Measurements from ENCODE around the gene ARFGAP1.

ARFGAP1 gene

DNA sequence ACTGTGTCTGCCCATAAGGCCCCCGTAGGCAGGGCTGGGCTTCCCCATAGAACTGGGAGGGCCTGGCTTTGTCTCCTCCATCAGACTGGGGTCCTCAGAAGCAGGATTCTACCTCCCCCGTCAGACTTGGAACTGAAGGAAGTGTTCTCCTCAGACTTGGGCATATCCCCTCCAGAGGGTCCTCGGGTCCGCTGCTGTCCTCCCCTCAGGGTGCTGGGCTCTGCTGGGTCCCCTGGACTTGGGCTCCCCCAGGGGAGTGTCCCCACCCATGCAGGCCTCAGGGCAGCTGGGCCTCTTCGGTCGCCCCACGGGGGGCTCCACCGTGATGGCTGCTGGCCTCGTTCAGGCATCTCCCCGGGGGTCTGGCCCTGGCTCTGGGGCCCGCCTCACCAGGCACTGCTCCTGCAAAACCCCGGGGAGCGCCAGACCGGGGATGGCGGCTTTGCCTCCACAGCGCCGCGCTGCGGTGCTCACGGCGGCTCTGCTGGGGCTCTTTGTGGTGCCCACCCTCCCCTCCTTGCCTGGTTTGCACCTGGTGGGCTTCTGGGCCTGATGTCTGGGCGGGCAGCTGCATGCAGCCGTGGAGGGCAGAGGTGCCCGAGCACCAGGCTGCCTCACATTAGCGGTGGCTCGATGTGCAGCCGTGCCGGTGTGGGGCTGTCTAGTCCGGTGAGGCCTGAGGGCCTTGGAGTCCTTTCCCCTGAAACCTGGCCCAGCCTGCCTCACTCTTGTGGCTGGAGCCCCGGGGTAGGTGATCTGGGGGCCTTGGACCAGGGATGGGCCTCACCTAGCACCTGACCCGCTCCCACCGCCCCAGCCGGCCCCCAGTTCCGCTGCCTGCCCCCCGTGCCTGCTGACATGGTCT lies 34.3 kb downstream of the ARFGAP1 start:
- FAIRE-seq (no peak), DNase-seq (ENCODE audit: low spot score) (no peak)

DNA sequence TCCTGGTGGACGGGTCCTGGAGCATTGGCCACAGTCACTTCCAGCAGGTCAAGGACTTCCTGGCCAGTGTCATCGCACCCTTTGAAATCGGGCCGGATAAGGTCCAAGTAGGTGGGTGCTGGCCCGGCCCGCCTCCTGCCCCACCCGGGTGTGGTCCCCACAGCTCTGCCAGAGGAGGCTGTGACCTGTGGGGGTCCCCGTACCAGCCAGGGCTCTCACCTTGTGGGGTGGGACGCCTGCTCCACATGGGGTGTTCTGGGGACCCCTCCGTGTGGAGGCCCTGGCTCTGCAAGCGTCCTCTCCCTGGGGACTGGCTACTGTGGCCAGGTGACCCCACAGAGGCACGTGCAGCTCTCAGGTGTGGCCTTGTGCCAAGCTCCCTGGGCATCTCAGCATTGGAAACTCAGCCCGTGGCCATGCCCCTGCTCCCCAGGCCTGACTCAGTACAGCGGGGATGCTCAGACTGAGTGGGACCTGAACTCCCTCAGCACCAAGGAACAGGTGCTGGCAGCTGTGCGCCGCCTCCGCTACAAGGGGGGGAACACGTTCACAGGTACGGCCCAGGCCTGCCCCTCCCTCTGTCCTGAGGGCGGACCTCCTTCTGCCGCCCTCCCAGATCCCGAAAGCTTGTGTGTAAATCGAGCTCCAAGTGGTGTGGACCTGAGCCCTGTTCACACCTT lies 35.1 kb downstream of the ARFGAP1 start:
- FAIRE-seq (no peak), DNase-seq (ENCODE audit: low spot score) (no peak)

DNA sequence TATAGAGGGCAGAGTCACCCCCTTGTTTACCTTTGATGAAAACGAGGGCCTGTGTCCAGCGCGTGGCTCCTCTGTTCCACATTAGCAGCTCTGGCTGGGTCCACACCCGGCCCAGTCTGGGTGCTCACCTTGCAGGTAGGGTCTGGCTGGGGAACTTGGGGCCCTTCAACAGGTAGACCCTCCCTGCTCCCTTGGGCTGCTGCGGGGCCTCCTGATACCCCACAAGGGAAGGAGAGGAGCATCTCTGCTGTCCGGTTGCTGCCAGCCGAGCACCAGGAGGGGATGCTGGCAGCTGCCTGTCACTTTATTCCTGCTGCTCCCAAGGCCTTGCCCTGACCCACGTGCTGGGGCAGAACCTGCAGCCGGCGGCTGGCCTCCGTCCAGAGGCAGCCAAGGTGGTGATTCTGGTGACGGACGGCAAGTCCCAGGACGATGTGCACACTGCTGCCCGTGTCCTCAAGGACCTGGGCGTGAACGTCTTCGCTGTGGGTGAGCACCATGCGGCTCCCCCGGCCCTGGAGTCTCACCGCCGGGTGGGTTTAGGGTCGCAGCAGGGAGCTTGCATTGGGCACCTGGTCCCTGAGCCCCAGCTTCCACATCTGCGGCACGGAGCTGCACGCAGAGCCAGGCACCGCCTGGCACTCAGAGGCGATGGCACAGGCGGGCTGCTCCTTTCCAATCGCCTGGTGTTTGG lies 35.8 kb downstream of the ARFGAP1 start:
- DNase-seq (ENCODE audit: low spot score) (no peak), FAIRE-seq (no peak)

DNA sequence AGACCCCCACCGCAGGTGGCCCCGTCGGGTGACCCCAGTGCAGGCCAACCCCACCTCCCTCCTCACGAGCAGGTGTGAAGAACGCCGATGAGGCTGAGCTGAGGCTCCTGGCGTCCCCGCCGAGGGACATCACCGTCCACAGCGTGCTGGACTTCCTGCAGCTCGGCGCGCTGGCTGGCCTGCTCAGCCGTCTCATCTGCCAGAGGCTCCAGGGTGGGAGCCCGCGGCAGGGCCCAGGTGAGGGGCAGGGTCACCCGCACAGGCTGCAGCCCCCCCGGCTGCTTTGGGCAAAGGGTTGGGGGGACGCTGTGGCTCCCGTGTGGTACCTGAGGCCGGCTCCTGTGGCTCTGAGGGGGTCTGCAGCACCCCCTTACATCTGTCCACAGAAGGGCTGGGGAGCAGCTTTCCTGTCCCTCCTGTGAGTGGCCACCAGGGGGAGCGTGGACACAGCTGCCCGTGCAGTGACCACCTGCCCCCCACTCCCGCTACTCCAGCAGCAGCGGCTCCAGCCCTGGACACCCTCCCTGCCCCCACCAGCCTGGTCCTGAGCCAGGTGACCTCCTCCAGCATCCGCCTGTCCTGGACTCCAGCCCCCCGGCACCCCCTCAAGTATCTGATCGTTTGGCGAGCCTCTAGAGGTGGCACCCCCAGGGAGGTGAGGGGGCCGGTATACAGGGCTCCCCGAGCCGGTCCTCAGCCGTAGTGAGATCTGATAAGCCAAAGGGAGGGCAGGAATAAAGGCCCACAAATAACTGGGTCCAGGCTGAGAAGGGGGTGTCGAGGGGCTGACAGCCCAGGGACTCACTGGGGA lies 36.9 kb downstream of the ARFGAP1 start:
- FAIRE-seq = no peak
- DNase-seq (ENCODE audit: low spot score) = peak; percentile 31

DNA sequence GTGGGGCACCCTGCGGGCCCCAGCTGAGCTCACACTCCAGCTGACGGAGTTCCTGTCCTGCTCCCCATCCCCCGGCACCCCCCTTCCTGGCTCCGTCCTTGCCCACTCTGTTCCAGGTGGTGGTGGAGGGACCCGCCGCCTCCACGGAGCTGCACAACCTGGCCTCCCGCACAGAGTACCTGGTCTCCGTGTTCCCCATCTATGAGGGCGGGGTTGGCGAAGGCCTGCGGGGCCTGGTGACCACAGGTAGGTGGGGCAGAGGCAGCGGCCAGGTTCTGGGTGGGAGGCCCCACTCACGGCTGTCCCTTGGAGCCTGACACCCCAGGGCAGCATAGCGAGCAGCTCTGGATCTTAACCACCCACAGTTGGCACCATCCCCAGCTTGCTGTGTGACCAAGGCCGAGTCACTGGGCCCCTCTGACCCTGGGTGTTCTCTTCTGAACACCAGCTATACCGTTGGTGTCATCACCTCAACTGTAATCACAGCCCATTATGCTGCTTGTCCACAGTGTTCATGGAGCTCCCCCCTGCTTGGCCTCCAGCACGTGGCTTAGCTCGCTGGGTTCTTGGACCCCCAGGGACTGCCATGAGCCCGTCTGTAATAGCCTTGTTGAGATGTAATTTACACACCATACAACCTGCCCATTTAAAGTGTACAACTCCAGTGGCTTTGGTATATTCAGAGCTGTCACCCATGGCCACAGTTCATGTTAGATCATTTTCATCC lies 37.8 kb downstream of the ARFGAP1 start:
- no peak for DNase-seq (ENCODE audit: low spot score)
- no peak for FAIRE-seq

DNA sequence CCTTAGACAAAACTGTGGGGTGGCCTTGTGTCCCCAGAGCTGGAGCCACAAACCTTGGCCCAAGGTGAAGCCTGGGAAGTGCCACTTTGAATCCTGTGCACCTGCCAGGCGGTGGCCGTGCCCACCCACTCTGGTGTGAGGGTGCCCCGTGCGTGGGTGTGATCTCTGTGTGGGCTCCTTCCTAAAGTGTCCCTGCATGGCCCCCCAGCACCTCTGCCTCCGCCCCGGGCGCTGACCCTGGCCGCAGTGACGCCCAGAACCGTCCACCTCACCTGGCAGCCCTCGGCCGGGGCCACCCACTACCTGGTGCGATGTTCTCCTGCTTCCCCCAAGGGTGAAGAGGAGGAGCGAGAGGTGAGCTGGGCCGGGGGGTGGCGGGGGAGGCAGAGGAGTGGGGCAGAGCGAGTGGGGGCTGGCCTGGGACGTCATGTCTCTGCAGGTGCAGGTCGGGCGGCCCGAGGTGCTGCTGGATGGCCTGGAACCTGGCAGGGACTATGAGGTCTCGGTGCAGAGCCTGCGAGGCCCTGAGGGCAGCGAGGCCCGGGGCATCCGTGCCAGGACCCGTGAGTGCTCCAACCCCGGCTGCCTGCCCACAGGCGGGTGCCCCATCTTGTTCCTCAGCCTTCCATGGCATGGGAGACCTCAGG lies 38.7 kb downstream of the ARFGAP1 start:
- FAIRE-seq (no peak), DNase-seq (ENCODE audit: low spot score) (no peak)

DNA sequence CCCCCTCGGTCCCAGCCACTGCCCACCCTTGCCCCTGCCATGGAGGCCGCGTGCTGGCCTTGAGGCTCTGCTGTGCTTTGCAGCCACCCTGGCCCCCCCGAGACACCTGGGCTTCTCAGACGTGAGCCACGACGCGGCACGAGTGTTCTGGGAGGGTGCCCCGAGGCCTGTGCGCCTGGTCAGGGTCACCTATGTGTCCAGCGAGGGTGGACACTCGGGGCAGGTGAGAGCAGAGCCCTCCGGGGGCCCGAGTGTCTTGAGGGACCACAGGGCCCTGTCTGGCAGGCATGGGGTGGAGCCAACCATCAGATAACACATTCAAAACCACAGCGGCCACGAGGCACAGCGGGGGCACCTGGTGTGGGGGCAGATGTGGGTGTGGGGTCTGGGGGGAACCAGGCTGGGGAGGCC lies 39.2 kb downstream of the ARFGAP1 start:
- FAIRE-seq (no peak), DNase-seq (ENCODE audit: low spot score) (no peak)

DNA sequence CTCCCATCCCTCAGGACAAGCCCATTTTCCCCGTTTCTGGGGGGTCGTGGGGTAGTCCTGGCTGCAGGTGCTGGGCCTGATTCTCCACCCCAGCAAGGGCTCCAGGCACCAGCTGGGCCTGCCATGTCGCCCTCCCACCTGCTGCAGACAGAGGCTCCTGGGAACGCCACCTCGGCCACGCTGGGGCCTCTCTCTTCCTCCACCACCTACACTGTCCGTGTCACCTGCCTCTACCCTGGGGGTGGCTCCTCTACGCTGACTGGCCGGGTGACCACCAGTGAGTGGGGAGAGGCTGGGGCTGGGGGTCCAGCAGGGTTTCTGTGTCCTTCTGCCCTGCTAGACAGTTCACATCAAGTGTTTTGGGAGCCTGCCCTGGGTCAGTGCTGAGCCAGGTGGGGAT lies 39.7 kb downstream of the ARFGAP1 start:
- DNase-seq (ENCODE audit: low spot score) = no peak
- FAIRE-seq = no peak

DNA sequence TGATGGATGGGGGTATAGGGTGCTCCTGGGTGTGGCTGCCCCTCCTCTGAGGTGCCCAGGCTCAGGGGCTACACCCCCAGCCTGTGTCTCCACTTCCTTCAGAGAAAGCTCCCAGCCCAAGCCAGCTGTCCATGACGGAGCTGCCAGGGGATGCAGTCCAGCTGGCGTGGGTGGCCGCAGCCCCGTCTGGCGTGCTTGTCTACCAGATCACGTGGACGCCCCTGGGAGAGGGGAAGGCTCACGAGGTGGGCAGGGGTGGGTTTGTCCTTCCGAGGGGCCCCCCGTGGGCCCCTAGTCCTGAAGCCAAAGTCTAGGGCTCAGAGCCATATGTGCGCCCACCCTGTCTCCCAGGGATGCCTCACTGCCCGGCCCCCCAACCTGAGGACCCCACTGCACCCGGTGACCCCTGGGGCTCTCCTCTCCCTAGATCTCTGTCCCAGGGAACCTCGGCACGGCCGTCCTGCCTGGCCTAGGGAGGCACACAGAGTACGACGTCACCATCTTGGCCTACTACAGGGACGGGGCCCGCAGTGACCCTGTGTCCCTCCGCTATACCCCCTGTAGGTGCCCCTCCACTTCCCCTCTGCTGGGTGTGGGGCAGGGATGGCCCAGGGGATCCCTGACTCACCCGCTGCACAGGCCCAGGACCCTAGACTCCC lies 40.2 kb downstream of the ARFGAP1 start:
- FAIRE-seq = no peak

DNA sequence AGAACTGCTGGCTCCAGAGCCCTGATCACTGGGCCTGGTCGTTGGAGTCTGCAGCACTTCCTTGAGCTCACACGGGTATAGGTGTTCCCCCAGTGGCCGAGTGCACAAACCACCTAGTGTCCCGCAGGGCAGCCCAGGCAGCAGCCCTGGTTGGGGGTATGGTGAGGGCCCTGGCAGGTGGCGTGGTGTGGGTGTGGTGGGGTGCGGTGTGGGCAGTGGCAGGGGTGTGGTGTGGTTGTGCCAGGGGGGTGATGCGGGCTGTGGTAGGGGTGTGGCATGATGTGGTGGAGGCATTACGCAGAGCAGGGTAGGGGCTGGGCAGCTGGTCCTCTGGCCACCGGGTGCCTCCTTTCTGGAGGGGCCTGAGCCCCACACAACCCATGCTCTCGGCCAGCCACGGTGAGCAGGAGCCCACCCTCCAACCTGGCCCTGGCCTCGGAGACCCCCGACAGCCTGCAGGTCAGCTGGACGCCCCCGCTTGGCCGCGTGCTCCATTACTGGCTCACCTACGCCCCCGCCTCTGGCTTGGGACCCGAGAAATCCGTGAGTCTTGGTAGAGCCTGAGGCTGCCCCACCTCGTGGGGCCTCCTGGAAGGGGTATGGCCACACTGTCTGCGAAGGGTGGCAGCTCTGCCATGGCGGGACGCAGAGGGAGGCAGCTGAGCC lies 40.9 kb downstream of the ARFGAP1 start:
- no peak for FAIRE-seq
- no peak for DNase-seq (ENCODE audit: low spot score)

More for the DNA sequence above, 40.2 kb downstream of the ARFGAP1 start:
- no peak for DNase-seq (ENCODE audit: low spot score)

DNA sequence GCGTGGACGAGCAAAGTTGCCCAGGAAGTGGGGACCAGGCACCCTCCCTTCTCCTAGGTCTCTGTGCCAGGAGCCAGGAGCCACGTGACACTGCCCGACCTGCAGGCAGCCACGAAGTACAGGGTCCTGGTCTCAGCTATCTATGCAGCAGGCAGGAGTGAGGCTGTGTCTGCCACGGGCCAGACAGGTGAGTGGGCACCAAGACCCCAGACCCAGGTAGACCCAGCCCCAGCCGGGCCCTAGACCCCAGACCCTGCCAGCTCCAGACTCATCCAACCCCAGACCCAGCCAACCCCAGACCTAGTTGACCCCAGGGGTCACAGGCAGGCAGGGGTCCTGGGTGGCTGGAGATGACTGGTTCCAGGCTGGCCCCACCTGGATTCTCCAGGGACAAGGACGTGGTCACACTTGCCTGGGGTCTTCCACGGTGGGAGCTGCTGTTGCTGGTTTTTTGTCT lies 41.4 kb downstream of the ARFGAP1 start:
- FAIRE-seq (no peak), DNase-seq (ENCODE audit: low spot score) (no peak)

DNA sequence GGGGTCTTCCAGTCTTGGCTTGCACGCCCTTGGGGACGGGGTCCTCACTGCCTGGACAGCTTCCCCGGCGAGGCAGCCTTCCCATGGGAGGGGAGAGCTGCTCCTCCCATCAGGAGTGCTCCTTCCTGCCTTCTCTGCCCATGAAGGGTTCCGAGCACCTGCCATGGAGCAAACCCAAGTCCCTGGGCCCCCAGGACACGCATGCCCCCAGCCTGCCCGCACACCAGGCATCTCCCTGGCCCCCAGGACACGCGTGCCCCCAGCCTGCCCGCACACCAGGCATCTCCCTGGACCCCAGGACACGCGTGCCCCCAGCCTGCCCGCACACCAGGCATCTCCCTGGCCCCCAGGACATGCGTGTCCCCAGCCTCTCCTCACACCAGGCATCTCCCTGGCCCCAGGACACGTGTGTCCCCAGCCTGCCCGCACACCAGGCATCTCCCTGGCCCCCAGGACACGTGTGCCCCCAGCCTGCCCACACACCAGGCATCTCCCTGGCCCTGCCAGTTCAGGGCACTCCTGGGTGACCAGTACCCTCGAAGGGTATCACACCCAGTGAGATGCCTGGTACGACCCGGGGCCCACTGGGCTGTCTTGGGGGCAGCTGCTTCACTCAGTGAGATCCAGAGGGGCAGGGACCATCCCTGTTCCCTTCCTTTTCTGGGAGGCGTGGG lies 42.1 kb downstream of the ARFGAP1 start:
- no peak for FAIRE-seq
- DNase-seq (ENCODE audit: low spot score) = no peak

DNA sequence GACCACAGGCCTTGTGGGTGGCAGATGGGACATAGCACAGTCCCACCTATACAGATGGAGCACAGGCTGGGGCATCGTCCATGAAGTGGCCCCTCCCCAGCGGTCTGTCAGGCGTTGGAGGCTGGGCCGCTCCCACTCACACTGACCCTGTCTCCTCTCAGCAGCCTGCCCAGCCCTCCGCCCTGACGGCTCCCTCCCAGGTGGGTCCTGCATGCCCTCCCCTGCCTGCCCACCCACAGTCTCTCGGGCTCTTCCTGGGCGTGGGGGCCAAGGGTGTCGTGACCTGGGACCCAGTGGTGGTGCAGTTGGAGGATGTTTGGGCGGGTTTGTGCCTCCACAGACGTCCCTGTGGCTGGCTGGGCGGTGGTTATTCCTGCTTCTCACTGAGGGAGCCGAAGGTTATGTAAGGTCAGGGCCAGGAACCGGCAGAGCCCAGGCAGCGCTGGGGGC lies 42.7 kb downstream of the ARFGAP1 start:
- DNase-seq (ENCODE audit: low spot score) = no peak
- no peak for FAIRE-seq

DNA sequence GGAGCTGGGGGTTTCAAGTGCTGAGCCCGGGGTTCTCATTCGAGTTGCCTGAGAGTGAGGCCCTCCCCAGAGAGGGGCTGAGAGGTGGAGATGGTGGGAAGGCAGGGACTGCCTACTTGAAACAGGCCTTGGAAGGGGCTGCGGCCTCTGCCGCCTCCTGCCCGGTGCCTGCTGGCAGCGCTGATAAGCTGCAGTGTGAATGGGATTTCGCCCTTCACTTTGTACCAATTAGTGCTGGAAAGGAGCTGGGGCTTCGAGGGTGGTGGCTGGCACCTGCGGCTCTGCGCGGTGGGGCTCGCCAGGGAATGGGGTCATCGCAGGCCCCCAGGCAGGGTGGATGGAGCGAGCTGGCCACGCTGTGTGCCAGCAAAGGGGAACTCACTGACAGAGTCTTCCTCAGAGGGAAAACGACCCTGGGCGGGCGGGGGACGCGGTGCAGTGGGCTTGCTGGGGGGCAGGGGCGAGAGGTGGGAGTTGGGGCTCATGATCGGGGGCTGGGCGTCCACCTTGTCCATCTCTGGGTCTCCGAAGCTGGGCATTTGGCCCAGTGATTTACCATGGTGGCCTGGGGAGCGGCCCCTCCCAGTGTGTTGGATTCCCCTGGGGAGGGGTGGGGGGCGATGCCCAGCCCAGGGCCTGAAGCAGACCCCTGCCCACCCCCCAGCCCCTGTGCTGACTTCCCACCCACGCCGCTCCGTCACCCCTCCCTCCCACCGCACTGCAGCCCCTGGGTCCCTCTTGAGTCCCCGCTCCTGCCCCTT lies 43.3 kb downstream of the ARFGAP1 start:
- DNase-seq (ENCODE audit: low spot score) = no peak
- FAIRE-seq = no peak

DNA sequence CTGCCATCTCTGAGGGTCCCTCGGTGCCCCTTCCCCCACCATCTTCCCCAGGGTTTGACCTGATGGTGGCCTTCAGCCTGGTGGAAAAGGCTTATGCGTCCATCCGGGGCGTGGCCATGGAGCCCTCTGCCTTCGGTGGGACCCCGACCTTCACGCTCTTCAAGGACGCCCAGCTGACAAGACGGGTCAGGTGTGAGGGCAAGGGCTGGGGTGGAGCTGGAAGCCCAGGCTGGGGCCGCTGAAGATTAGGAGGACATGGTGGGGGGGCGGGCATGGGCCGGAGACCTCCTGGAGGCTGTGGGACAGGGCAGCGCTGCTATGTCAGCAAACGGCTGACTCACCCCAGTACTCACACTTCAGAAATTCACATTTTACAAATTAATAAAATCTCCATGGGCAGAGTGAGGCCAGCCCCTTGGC lies 43.9 kb downstream of the ARFGAP1 start:
- DNase-seq (ENCODE audit: low spot score) (no peak), FAIRE-seq (no peak)

DNA sequence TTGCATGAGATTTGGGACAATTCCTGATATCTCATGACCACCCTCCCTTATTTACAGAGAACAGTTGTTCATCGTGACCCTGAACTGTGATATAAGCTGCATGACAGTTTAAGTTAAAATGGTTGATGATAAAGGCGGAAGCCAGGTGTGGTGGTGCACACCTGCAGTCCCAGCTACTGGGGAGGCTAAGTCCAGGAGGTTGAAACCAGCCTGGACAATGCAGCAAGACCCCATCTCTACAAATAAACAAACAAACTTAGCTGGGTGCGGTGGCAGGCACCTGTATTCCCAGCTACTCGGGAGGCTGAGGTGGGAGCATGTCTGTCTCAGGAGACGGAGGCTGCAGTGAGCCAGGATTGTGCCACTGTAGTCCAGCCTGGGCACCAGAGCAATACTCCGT lies 44.4 kb downstream of the ARFGAP1 start:
- no peak for DNase-seq (ENCODE audit: low spot score)
- FAIRE-seq = no peak

DNA sequence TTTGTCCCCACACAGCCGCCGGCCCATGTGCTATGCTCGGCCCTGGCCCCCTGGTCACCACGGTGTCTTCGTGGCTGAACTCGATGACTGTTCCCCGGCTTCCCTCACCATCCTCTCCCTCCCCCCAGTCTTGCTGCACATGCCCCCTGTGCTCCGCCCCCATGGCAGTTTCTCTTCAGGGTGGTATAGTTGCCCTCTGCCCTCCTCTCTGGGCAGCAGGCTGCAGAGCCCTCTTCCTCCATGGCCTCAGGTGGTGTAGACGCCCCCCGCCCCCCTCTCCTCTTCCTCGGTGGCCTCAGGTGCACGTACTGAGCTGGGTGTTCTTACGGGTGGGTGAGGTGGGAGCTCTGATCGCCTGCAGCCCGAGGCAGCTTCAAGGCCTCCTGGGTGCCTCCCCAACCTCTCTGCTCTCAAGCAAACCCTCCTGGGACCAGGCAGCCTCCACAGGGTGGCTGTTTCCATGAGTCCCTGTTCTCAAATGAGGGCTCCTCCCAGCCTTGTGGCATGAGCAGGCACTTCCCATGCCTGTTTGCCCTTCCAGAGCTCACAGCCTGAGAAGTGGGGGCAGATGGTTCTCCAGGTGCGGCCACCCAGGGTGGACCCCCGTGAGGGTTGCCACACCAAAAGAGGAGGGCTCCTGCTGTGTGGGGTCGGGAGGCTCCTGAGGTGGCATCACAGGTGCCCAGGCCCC lies 45.1 kb downstream of the ARFGAP1 start:
- no peak for FAIRE-seq

More for the DNA sequence above, 45.1 kb downstream of the ARFGAP1 start:
- no peak for DNase-seq (ENCODE audit: low spot score)
